Measurements from ENCODE around the gene GSTM5.
"Not testable (repeated sequence)": the region's sequence is repeated elsewhere in the genome, so short reads cannot be mapped to it uniquely, and the experiment has no call there.

Gene GSTM5

GRCh38 chr1:109697861-109698260 lies 14.2 kb upstream of the GSTM5 start:
- not testable (repeated sequence) for DNase-seq

GRCh38 chr1:109702940-109703339 lies 9.1 kb upstream of the GSTM5 start:
- not testable (repeated sequence) for DNase-seq

GRCh38 chr1:109704173-109704572 lies 7.9 kb upstream of the GSTM5 start:
- DNase-seq, result no peak

- no peak for DNase-seq
These were observed 6.6 kb upstream of the GSTM5 start for GRCh38 chr1:109705411-109705810.

GRCh38 chr1:109708949-109709348 lies 3.1 kb upstream of the GSTM5 start:
- DNase-seq, result not testable (repeated sequence)

GRCh38 chr1:109709822-109710221 lies 2.2 kb upstream of the GSTM5 start:
- DNase-seq, result not testable (repeated sequence)

- no peak for DNase-seq
These were observed 342 bp downstream of the GSTM5 start for GRCh38 chr1:109712321-109712864.

GRCh38 chr1:109713636-109714035 lies 1.6 kb downstream of the GSTM5 start:
- no peak for DNase-seq

GRCh38 chr1:109714661-109715372 lies 2.8 kb downstream of the GSTM5 start:
- DNase-seq, result no peak

- DNase-seq, result no peak
These were observed 4.1 kb downstream of the GSTM5 start for GRCh38 chr1:109716121-109716520.

- DNase-seq, result no peak
These were observed 4.6 kb downstream of the GSTM5 start for GRCh38 chr1:109716570-109717090.

- no peak for DNase-seq
These were observed 5.7 kb downstream of the GSTM5 start for GRCh38 chr1:109717729-109718128.

GRCh38 chr1:109718495-109718894 lies 6.4 kb downstream of the GSTM5 start:
- no peak for DNase-seq

- no peak for DNase-seq
These were observed 7.3 kb downstream of the GSTM5 start for GRCh38 chr1:109719337-109719837.

GRCh38 chr1:109721042-109721441 lies 9.0 kb downstream of the GSTM5 start:
- no peak for DNase-seq

- no peak for DNase-seq
These were observed 9.9 kb downstream of the GSTM5 start for GRCh38 chr1:109721971-109722370.

GRCh38 chr1:109722908-109723691 lies 11.0 kb downstream of the GSTM5 start:
- no peak for DNase-seq

- no peak for DNase-seq
These were observed 12.9 kb downstream of the GSTM5 start for GRCh38 chr1:109724933-109725332.

- DNase-seq, result no peak
These were observed 13.5 kb downstream of the GSTM5 start for GRCh38 chr1:109725510-109725909.

GRCh38 chr1:109726007-109726406 lies 14.0 kb downstream of the GSTM5 start:
- no peak for DNase-seq

- DNase-seq, result no peak
These were observed 14.8 kb downstream of the GSTM5 start for GRCh38 chr1:109726728-109727373.

GRCh38 chr1:109728870-109729269 lies 16.8 kb downstream of the GSTM5 start:
- DNase-seq, result no peak

GRCh38 chr1:109730666-109731065 lies 18.6 kb downstream of the GSTM5 start:
- no peak for DNase-seq
